ENCODE data around the gene SLC36A2. TPM values are rescaled to one million over a fixed set of nuclear protein-coding genes. Genes with fewer than 3 reads are reported as not detected.
"Not testable (repeated sequence)": the region's sequence is repeated elsewhere in the genome, so short reads cannot be mapped to it uniquely, and the experiment has no call there.

The SLC36A2 gene
- total RNA-seq, 1 donor from 2014 or later: not detected

DNA sequence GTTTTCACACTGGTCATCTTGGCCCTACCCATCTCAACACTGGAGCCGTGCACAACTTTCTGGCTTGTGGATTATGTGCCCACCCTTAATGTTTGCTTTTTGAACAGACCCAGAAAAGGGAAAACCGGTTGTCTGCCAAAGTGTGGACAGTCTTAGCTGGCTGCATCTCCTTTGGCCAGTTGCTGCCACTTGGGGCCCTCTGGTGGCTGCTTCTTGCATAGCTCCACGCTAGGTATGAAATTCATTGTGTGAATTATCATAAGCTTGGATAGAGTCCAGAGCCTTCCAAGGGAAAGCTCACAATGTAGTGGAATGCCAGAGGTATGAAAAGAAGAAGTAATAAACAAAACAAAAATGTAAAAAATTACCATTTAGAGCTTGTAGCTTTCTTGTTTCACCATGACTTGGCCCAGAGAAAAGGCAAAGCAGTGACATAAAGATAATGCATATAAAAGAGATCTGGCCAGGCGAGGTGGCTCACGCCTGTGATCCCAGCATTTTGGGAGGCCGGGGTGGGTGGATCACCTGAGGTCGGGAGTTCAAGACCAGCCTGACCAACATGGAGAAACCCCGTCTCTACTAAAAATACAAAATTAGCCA is 31.3 kb downstream of the SLC36A2 start:
- peak overlapping the region; percentile 22 for H3K27ac Mint-ChIP-seq
- peaks cover 18% of the 10 kb centered on the region for H3K4me1 Mint-ChIP-seq
- peaks cover 2% of the 10 kb centered on the region for H3K27me3 Mint-ChIP-seq (ENCODE audit: low read depth)
- H3K4me3 Mint-ChIP-seq: no peak overlapping the region
- peak; percentile 56 to 90 for DNase-seq (ENCODE audit: low spot score in 2 of 2, unreplicated experiment in 2 of 2)
- H3K9me3 Mint-ChIP-seq: peaks cover 5% of the 10 kb centered on the region
- H3K36me3 Mint-ChIP-seq: no peaks in the 10 kb centered on the region
- TF ChIP-seq, protein P1, sequence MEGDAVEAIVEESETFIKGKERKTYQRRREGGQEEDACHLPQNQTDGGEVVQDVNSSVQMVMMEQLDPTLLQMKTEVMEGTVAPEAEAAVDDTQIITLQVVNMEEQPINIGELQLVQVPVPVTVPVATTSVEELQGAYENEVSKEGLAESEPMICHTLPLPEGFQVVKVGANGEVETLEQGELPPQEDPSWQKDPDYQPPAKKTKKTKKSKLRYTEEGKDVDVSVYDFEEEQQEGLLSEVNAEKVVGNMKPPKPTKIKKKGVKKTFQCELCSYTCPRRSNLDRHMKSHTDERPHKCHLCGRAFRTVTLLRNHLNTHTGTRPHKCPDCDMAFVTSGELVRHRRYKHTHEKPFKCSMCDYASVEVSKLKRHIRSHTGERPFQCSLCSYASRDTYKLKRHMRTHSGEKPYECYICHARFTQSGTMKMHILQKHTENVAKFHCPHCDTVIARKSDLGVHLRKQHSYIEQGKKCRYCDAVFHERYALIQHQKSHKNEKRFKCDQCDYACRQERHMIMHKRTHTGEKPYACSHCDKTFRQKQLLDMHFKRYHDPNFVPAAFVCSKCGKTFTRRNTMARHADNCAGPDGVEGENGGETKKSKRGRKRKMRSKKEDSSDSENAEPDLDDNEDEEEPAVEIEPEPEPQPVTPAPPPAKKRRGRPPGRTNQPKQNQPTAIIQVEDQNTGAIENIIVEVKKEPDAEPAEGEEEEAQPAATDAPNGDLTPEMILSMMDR (IDR thresholded peaks at IDR 0.05; ENCODE audit: unreplicated experiment): peak; percentile 83

DNA sequence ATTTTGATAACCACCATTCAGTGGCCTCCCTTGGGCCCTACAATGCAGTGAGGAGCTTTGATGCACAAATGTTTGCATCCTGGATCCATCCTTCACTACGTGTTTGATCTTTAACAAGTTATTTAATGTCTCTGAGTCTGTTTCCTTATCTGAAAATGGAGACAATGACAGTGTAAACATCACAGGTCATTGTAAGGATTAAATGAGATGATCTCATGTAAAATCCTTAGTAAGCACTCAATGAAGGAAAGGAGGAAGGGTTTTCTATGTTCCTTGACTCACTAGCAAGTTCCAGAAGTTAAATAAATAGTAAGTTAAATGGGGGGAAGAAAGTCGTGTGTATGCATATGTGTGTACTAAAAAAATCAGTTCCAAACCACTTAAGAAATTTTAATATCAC is 34.0 kb downstream of the SLC36A2 start:
- Mint-ChIP-seq H3K36me3 (no peaks in the 10 kb centered on the region), H3K27ac (no peak overlapping the region), H3K9me3 (peaks cover 13% of the 10 kb centered on the region), H3K27me3 (ENCODE audit: low read depth) (peaks cover 2% of the 10 kb centered on the region), H3K4me1 (peaks cover 10% of the 10 kb centered on the region), H3K4me3 (no peak overlapping the region)
- DNase-seq (ENCODE audit: low spot score in 2 of 2, unreplicated experiment in 2 of 2): no peak
- TF ChIP-seq, protein P1 (IDR thresholded peaks at IDR 0.05; ENCODE audit: unreplicated experiment): no peak

DNA sequence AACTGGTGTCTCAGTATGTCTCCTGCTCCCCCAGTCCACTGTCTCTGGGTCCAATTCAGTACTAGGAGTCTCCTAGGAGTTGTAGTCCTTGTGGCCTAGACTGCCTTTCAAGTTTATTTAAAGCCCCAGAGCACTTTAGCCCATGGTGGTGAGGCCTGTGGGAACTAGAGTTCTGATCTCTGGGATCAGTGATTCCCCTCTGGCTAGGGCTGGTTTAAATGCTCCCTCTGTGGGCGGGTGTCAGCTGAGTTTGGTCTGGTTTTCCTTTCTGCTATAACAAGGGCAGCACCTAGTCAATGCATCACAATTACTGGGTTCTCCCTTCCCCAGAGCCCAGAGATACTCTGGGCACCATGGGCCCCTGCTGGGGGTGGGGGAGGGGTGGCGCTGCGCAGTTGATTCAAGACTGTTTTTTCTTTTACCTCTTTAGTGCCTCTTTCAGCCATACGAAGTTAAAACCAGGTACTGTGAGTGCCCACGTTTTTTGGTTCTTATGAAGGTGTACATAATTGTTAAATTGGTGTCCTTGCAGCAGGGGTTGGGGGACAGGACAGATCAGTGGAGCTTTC is 34.5 kb downstream of the SLC36A2 start:
- no peak for DNase-seq (ENCODE audit: low spot score in 2 of 2, unreplicated experiment in 2 of 2)
- Mint-ChIP-seq H3K9me3 (peaks cover 13% of the 10 kb centered on the region), H3K27ac (no peak overlapping the region), H3K27me3 (ENCODE audit: low read depth) (peaks cover 2% of the 10 kb centered on the region), H3K4me1 (peaks cover 8% of the 10 kb centered on the region), H3K4me3 (no peak overlapping the region), H3K36me3 (no peaks in the 10 kb centered on the region)
- TF ChIP-seq, protein P1 (IDR thresholded peaks at IDR 0.05; ENCODE audit: unreplicated experiment): no peak

DNA sequence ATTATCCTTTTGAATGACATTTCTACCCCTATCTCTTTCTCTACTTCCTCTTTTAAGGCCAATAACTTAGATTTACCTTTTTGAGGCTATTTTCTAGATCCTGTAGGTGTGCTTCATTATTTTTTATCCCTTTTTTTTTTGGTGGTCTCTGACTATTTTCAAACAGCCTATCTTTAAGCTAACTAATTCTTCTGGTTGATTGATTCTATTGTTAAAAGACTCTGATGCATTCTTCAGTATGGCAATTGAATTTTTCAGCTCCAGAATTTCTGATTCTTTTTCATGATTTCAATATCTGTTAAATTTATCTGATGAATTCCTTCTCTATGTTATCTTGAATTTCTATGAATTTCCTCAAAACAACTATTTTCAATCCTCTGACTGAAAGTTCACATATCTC is 36.4 kb downstream of the SLC36A2 start:
- Mint-ChIP-seq H3K36me3 (no peaks in the 10 kb centered on the region), H3K27me3 (ENCODE audit: low read depth) (peaks cover 3% of the 10 kb centered on the region), H3K9me3 (peaks cover 13% of the 10 kb centered on the region), H3K4me1 (peaks cover 1% of the 10 kb centered on the region), H3K4me3 (no peak overlapping the region), H3K27ac (no peak overlapping the region)
- no peak for DNase-seq (ENCODE audit: low spot score in 2 of 2, unreplicated experiment in 2 of 2)
- TF ChIP-seq, protein P1 (IDR thresholded peaks at IDR 0.05; ENCODE audit: unreplicated experiment): no peak

DNA sequence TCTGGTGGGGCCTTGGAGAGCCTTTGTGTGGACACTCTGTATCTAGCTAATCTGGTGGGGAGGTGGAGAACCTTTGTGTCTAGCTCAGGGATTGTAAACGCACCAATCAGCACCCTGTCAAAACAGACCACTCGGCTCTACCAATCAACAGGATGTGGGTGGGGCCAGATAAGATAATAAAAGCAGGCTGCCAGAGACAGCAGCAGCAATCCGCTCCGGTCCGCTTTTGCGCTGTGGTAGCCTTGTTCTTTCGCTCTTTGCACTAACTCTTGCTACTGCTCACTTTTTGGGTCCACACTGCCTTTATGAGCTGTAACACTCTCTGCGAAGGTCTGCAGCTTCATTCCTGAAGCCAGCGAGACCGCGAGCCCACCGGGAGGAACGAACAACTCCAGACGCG is 37.5 kb downstream of the SLC36A2 start:
- peaks cover 13% of the 10 kb centered on the region for H3K9me3 Mint-ChIP-seq
- not testable (repeated sequence) for H3K4me1 Mint-ChIP-seq; DNase-seq (ENCODE audit: low spot score in 2 of 2, unreplicated experiment in 2 of 2); H3K27me3 Mint-ChIP-seq (ENCODE audit: low read depth); H3K36me3 Mint-ChIP-seq; H3K27ac Mint-ChIP-seq; H3K4me3 Mint-ChIP-seq

DNA sequence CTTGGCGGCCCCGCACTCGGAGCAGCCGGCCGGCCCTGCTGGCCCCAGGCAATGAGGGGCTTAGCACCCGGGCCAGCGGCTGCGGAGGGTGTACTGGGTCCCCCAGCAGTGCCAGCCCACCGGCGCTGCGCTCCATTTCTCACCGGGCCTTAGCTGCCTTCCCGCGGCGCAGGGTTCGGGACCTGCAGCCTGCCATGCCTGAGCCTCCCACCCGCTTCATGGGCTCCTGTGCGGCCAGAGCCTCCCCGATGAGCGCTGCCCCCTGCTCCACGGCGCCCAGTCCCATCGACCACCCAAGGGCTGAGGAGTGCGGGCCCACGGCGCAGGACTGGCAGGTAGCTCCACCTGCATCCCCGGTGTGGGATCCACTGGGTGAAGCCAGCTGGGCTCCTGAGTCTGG is 38.1 kb downstream of the SLC36A2 start:
- H3K9me3 Mint-ChIP-seq: peaks cover 13% of the 10 kb centered on the region
- not testable (repeated sequence) for H3K4me3 Mint-ChIP-seq; H3K36me3 Mint-ChIP-seq; H3K27me3 Mint-ChIP-seq (ENCODE audit: low read depth); H3K4me1 Mint-ChIP-seq; H3K27ac Mint-ChIP-seq; DNase-seq (ENCODE audit: low spot score in 2 of 2, unreplicated experiment in 2 of 2)

Measured in mesothelial cell of epicardium (in vitro differentiated cells).